SH-SY5Y (cell line): ENCODE data around the gene SCG5.

Experiments used
- GATA2 ChIP-seq: IDR thresholded peaks from 2 replicates; pipeline ENCODE4 v1.6.1; 2011; ENCODE audit warnings: mild to moderate bottlenecking, low read depth, low read length
- GATA3 ChIP-seq: IDR thresholded peaks from 2 replicates; pipeline ENCODE4 v1.6.1; 2011; ENCODE audit warnings: low read depth, mild to moderate bottlenecking, low read length, moderate library complexity

DNA sequence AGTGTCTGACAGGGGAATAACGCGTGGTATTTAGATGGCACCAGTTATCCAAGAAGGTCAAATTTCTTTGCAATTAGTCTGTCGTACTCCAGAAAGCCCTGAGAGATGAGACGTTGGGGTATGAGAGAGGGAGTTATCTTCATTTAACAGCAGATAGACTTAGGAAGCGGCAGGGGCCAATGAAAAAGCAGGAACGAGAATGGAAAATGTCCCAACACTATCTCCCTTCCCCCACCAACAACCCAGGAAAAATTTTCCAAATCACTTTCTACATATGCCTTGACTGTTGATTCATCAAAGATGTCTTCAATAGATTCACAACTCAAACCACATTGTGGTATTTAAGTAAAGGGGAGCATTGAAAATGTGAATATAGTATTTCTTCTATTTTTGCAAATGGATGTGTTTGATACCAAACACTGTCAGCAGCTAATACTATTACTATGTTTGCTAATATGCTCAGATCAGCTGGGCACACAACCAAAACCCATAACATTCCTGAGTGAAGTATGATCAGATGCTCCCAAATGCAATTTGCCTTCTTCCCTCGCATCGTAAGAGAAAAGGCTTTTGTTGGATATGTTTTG, 63.0 kb downstream of the SCG5 start:
- TF ChIP-seq GATA2 (no peak), GATA3 (no peak)
